NCI-H2227 (cell line): Measurements from ENCODE around the gene FNBP1L.

Source experiments
- DNase-seq: peaks from one replicate; lab custom pipeline; 2025; ENCODE audit not compliant: unreplicated experiment; lab: John Stamatoyannopoulos, UW

The FNBP1L gene

DNA sequence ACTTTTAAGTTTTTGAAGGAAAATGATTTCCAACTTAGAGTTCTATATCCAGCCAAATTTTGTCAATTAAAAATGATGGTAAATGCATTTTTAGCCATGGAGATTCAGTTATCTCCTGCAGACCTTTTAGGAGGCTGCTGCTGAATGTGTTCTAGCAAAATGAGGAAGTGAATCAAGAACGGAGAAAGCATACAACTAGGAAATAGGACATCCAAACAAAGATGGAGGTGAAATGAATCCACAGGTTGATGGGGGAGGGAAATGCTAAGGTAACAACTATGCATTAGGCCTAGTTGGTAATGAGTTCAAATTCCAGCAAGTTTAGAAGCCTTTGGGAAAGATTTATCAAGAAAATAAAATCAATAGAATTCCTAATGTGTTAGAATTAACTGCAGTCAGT is 80.5 kb downstream of the FNBP1L start:
- no peak for DNase-seq

DNA sequence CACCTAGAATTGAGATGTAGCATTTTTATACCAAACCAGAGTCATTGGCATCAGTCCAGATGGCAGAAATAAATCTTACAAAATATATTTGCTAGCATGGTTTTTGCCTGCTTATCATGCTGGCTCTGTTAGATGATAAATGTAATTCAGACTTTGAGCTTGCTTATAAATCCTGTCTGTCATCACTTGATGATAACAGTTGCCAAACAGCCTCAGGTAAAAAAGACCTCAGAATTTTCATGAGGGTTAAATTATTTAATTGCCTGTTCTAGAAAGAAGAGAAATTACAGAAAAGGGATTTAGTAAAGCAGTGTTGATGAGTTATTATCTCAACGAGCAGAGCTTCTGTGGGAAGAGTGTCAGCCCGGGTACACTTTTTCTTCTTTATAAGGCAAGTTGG is 83.3 kb downstream of the FNBP1L start:
- DNase-seq, result no peak

GRCh38 chr1:93532780-93533378 is 85.0 kb downstream of the FNBP1L start:
- DNase-seq, result no peak

DNA sequence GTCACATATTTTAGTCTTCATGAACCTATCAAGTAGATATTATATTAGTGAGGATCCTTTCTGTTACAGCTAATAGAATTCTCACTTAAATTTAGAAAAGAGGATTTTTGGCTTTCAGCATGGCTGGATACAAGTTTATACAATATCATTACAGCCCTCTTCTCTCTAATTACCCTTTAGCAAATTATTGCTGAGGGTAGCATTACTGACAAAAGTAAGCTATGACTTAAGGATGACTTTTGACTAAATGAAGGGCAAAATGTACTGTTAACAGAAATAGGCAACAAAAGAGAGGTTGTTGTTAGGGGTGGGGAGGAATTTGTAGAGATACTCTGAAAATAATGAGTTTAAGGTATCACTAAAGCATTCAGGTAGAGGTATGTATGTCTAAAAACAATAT is 85.8 kb downstream of the FNBP1L start:
- DNase-seq, result no peak

DNA sequence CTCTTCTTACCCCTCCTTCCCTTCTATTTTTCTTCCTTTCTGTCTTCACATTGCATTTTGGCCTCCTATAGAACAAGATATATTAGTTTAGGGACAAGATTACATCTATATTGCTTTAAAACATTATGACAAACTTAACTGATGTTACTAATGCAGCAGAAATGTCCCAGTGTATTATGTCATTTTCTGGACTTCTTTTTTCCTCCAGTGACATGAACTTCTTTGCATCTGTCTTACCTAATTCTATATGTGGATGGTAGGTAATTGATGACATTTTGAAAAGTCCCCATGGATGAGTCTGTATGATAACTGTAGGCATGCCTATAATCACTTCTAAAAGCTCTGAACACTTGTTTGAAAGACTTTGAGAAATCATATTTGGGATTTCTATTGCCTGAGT is 89.5 kb downstream of the FNBP1L start:
- DNase-seq, result no peak

- no peak for DNase-seq
Observed at GRCh38 chr1:93537924-93538323, 90.0 kb downstream of the FNBP1L start.

DNA sequence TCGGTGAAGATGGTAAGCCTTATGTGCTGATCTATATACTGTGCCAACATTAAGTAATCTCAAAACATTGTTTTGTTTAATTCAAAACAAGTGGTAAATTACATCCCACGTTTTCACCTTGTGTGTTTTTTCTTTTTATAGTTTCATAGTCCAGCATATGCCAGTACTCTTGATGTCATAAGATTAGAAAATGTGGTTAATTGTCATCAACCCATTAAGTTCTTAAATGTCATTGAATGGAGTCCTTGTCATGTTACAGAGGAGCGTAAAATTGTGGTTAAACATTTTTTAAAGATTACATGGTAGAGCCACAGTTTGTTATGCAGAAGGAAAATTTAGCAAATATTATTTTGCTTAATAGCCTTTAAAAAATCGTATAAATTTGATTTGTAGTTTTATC is 93.1 kb downstream of the FNBP1L start:
- DNase-seq, result no peak

- DNase-seq, result no peak
Observed at GRCh38 chr1:93542398-93542797, 94.5 kb downstream of the FNBP1L start.

DNA sequence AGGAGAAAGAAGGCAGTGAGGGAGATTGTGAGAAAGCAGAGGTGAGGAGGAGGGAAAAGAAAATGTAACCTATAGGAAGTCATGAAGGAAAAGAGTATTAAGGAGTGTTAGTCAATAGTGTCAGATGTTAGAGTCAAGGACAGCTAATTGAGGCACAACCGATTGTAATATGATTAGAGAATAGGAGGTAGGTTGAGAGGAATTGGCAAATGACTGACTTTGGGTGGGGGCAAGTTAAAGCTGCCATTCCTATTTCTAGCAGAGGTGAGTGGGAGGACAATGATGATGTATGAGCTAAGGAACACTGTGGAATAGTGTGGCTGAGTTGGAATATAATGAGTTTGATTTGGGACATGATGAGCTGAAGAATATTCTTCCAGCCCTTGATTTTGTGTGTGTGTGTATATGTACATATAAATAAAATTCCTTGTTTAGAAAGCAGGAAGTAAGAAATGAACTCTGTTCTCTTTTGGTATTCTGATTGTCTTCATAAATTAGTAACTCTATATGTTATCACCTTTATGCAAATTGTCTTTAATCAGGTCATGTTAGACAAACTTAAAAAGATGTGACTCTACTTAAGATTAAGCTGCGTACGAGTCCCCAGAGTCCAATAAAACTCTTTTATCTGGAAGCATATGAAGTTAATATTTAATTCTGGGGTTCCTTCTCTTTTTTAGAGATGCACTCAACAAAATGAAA is 98.4 kb downstream of the FNBP1L start:
- DNase-seq, result no peak

GRCh38 chr1:93549131-93549530 is 101.2 kb downstream of the FNBP1L start:
- no peak for DNase-seq

- no peak for DNase-seq
Observed at GRCh38 chr1:93549811-93550210, 101.9 kb downstream of the FNBP1L start.

GRCh38 chr1:93552741-93553455 is 105.0 kb downstream of the FNBP1L start:
- DNase-seq, result no peak

DNA sequence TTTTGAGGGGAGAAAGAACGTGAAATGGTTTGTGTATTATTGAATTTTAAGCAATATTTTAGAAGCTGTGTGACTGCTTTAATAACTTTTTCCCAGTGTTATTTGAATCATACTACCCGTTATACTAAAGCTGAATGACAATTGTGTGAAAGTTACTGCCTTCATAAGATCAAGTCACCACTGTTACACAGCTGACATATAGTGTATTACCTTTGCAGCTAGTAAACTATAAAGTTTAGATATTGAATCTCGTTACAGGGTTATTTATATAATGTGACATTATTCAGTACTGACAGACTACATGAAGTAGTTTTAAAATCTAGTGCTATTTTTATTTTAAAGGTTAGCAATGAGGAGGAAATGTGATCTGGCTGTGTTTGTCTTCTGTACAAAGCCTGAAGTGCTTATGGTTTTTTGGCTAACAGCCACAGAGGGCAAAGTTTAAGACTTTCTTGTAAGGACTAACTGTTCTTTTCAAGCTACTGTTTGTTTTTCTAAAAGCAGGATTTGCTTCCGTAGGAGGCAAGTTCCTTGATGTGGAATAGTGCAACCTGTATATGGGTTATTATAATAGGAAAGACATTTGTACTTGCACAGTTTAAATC is 106.1 kb downstream of the FNBP1L start:
- DNase-seq, result peak; percentile 33

- no peak for DNase-seq
Observed at GRCh38 chr1:93554883-93555872, 107.3 kb downstream of the FNBP1L start.

DNA sequence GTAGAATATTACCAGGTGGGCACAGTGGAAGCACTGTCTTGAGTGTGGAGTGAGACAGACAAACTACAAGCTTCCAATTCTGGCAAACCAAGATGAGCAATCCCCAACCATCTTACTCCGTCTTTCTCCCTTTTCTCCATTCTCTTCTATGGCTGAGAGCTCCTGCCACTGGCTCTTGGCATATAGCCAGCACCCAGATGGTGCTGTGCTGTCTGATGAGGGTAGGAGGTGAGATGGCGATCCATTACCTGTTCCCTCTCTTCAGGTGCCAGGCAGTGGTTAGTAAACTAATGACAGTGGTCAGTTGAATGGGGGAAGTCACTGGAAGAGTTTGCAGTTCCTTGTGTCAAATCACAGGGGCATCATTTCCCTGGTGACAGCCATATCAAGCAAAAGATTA is 108.4 kb downstream of the FNBP1L start:
- peak; percentile 48 for DNase-seq

DNA sequence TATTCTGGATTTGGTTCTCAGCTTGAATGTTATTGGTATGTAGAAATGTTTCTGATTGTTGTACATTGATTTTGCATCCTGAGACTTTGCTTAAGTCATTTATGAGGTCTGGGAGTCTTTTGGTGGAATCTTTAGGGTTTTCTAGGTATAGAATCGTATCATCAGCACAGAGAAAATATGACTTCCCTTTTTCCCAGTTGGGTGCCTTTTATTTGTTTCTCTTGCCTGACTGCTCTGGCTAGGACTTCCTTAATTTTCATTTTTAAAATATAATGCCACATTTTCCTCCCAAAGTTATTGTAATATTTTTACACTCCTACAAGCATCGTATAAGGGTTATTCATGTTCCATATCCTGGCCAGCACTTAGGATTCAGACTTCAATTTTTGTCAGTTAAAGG is 111.1 kb downstream of the FNBP1L start:
- no peak for DNase-seq

DNA sequence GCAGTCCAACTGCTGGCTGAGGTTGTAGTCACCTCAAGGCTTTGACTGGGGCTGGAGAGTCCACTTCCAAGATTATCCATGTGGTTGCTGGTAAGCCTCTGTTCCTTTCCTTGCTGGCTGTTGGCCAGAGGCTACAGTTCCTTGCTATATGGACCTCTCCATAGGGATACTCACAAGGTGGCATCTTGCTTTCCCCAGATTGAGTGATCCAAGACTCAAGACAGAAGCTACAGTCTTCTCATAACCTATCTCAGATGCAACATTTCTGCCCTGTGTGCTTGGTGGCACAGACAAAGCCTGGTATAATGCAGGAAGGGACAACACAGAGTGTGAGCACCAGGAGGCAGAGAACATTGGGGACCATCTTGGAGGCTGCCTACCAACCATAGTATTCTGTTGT is 111.8 kb downstream of the FNBP1L start:
- no peak for DNase-seq

DNA sequence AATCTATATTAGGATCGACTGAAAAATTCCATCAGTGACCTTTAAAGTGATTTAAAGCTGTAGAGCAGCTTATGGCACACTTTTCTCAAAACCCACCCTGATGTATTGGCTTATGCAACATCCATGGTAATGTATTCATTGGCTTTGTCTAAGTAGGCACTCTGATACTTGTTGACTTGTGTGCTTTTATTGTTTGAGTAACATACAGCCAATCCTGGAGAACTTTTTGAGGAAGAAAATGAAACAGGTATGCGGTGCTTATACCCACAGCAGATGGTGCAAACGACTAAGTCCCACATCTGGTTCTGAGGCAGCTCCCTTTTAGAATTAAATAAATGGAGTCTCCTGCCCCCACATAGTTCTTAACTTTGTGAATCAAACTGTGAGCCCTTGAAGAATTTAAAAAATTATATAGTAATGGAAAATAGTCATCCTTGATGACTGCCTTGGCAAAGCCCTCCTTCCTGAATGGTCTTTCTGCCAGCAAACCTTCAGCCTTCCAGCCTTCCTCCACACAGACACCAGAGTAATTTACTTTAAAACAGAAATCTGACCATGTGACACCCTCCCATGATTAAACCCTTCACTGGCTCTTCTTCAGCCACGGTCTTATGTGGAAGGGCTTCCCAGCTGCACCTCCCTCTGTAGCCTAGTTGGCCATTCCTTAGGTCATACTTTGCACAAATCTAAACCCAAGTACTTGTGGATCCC is 117.7 kb downstream of the FNBP1L start:
- no peak for DNase-seq

- no peak for DNase-seq
Observed at GRCh38 chr1:93566227-93566626, 118.3 kb downstream of the FNBP1L start.

DNA sequence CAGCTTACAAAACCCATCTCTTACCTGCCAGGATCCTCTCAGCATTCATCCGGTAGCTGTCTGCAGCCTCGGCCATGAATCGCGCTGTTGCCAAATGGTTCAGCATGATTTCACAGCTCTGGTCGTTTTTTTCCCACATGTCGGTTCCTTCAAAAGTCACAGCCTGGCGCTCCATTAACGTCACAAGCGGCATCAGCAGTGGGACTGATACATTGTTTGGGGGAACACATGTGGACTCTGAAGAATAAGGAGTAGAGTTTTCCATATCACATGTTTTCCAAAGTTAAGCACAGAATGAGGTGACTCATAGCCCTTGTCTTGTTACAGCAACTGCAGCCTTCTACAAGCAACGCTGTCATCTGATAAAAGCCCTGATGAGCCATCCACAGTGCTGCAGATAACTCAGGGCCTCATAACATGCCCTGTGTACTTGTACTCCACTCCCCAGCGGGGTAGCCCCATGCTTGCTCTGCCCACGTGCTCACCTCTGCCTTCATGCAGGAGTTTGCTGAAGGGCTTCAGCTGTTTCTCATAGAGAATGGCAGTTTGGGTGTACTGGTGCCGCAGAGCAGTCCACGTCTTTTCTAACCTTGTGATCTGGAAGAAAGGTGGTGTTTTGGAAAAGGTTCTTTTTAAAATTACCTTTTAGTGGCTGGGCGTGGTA is 119.5 kb downstream of the FNBP1L start:
- DNase-seq, result no peak
